Suprapubic skin (tissue), 4 donors: ENCODE data around the gene ADGRA1. TPM values are rescaled to one million over a fixed set of nuclear protein-coding genes. Genes with fewer than 3 reads are reported as not detected.

Experiments
- DNase-seq, 2 donors: peaks; one replicate each; pipeline ENCODE4 v3.0.0-alpha.2; 2019; ENCODE audit warnings: low spot score in 2 of 2
- H3K27ac ChIP-seq: fragments of 200-600 bp; sonication (generic); one replicate; pipeline ENCODE4 v1.5.1; 2019
- H3K27me3 ChIP-seq: fragments of 200-600 bp; sonication (generic); one replicate; pipeline ENCODE4 v1.5.1; 2019
- H3K36me3 ChIP-seq: fragments of 200-600 bp; sonication (generic); one replicate; pipeline ENCODE4 v1.5.1; 2019
- H3K4me1 ChIP-seq: fragments of 200-600 bp; sonication (generic); one replicate; pipeline ENCODE4 v1.5.1; 2019
- H3K4me3 ChIP-seq: fragments of 200-600 bp; sonication (generic); one replicate; pipeline ENCODE4 v1.5.1; 2019; ENCODE audit warnings: mild to moderate bottlenecking
- H3K9me3 ChIP-seq: fragments of 200-600 bp; sonication (generic); one replicate; pipeline ENCODE4 v1.5.1; 2019
- EP300 ChIP-seq: sonication (generic); formaldehyde crosslinking; IDR thresholded peaks from one replicate; pipeline ENCODE4 v1.6.1; 2017; ENCODE audit warnings: antibody characterized with exemption
- POLR2A ChIP-seq, 2 donors: fragments of 450-650 bp; IDR thresholded peaks; one replicate each; pipeline ENCODE4 v1.6.1; 2017; ENCODE audit warnings: antibody characterized with exemption in 2 of 2, mild to moderate bottlenecking in 2 of 2, moderate library complexity in 2 of 2
- POLR2AphosphoS5 ChIP-seq, 3 donors: sonication (generic); formaldehyde crosslinking; IDR thresholded peaks; one replicate each; pipeline ENCODE4 v1.6.1; 2017; ENCODE audit warnings: antibody characterized with exemption in 3 of 3
- WGBS: methylation state at CpG from one replicate; pipeline ENCODE4 v1.1.5; 2018; 5-methylcytosine and 5-hydroxymethylcytosine counted together
- total RNA-seq, 4 donors: library from RNA; depleted of rRNA; stranded (reverse); fragments of >200 nt; gene quantifications; one replicate each; pipeline ENCODE4 v1.1.0, GENCODE V29; 2016
- TF ChIP-seq, protein P1 (sequence below), 2 donors: fragments of 200-600 bp in 1 of 2; fragments of 450-650 bp in 1 of 2; sonication (generic) in 1 of 2; IDR thresholded peaks; one replicate each; pipeline ENCODE4 v1.5.1; 2016 to 2019; ENCODE audit warnings: antibody characterized with exemption in 2 of 2, mild to moderate bottlenecking in 1 of 2, moderate library complexity in 1 of 2

The ADGRA1 gene
- total RNA-seq, 4 donors from 2014 or later: not detected

DNA sequence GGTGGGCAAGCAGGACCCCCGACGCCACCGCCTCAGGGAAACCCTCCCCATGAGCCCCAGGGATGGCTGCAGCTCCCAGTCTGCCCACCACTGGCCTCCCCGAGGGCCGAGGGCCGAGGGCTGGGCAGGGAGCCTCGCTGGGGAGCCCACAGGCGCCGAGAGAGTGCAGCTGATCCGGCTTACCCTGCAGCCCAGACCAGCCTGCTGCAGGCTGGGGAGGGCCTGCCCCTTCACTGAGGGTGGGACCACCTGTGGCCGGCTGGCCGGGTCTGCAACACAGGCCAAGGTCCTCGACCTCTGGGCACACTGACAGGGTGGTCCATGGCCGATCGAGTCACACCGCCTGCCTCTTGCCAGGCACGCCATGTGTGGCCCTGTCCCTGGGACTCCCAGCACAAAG, 27.3 kb upstream of the ADGRA1 start:
- Histone ChIP-seq H3K4me3 (no peak overlapping the region), H3K27ac (no peak overlapping the region), H3K27me3 (peaks cover 18% of the 10 kb centered on the region), H3K36me3 (no peaks in the 10 kb centered on the region), H3K9me3 (no peaks in the 10 kb centered on the region), H3K4me1 (no peaks in the 10 kb centered on the region)
- TF ChIP-seq POLR2A (IDR thresholded peaks at IDR 0.05): no peak
- TF ChIP-seq EP300: no peak
- TF ChIP-seq, protein P1, sequence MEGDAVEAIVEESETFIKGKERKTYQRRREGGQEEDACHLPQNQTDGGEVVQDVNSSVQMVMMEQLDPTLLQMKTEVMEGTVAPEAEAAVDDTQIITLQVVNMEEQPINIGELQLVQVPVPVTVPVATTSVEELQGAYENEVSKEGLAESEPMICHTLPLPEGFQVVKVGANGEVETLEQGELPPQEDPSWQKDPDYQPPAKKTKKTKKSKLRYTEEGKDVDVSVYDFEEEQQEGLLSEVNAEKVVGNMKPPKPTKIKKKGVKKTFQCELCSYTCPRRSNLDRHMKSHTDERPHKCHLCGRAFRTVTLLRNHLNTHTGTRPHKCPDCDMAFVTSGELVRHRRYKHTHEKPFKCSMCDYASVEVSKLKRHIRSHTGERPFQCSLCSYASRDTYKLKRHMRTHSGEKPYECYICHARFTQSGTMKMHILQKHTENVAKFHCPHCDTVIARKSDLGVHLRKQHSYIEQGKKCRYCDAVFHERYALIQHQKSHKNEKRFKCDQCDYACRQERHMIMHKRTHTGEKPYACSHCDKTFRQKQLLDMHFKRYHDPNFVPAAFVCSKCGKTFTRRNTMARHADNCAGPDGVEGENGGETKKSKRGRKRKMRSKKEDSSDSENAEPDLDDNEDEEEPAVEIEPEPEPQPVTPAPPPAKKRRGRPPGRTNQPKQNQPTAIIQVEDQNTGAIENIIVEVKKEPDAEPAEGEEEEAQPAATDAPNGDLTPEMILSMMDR (IDR thresholded peaks at IDR 0.05): no peak
- TF ChIP-seq POLR2AphosphoS5 (IDR thresholded peaks at IDR 0.05): no peak
- no CpG with 5 or more reads among the region's 17 CpGs for WGBS
- DNase-seq: no peak

DNA sequence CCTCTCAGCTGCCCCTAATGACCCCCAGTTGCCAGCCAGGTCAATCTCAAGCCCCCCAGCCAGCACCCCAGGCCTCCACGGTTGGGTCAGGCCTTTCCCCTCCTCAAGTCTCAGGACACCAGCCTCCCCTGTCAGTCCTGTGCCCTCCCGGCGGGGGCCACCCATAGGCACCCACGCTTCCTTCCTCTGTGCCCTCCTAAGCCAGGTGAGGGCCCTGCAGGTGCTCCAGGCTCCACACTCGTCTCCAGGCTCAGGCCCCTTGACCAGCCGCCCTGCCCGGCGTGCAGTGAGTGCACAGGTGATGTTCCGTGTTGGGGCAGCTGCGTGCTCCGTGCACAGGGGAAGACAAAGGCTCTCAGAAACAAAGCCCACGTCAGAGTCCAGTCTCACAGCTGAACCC, 26.8 kb upstream of the ADGRA1 start:
- Histone ChIP-seq H3K27me3 (peaks cover 18% of the 10 kb centered on the region), H3K4me3 (no peak overlapping the region), H3K36me3 (no peaks in the 10 kb centered on the region), H3K27ac (no peak overlapping the region), H3K4me1 (no peaks in the 10 kb centered on the region), H3K9me3 (no peaks in the 10 kb centered on the region)
- no peak for DNase-seq
- WGBS: 85% methylated on average over 12 of the region's 12 CpGs
- TF ChIP-seq, protein P1 (IDR thresholded peaks at IDR 0.05): no peak

DNA sequence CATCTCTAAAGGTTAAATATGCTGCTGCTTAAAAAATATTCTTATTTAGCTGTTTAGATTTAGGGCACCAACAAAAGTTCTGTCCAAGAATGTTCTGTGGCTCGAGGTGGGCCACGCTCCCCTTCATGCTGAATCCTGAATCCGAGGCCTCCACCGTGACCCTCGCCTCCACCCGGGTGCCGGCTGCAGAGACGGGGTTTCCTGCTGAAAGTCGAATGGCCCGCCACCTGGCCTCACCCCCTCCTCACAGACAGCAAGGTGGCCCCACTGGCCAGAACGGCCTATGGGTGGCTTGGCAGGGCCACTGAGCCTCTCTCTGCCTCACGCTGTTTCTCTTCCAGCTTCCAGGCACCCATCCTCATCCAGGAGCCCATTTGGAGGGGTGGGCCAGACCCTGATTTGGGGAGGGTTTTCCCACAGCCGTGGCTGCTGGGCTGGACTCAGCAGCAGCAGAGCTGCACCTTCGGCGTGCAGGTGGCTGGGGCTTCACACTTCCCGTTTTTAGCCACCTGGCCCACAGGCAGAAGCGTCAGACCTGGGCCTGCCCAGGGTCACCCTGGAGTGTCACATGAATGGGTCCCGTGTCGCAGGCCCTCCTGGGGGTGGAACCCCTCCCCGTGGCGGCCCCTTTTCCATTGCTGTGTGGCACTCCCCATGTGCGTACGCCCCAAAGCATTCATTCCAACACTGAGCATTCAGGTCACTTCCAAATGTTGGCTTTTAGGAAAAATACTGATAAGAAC, 26.3 kb upstream of the ADGRA1 start:
- H3K36me3 ChIP-seq: no peaks in the 10 kb centered on the region
- 79% methylated on average over 15 of the region's 23 CpGs for WGBS
- TF ChIP-seq POLR2A (IDR thresholded peaks at IDR 0.05): no peak
- TF ChIP-seq, protein P1 (IDR thresholded peaks at IDR 0.05): no peak
- TF ChIP-seq POLR2AphosphoS5 (IDR thresholded peaks at IDR 0.05): no peak
- TF ChIP-seq EP300: no peak
- no peak for DNase-seq
- no peak overlapping the region for H3K27ac ChIP-seq
- H3K4me3 ChIP-seq: no peak overlapping the region
- H3K27me3 ChIP-seq: peaks cover 14% of the 10 kb centered on the region
- H3K9me3 ChIP-seq: no peaks in the 10 kb centered on the region
- H3K4me1 ChIP-seq: no peaks in the 10 kb centered on the region

DNA sequence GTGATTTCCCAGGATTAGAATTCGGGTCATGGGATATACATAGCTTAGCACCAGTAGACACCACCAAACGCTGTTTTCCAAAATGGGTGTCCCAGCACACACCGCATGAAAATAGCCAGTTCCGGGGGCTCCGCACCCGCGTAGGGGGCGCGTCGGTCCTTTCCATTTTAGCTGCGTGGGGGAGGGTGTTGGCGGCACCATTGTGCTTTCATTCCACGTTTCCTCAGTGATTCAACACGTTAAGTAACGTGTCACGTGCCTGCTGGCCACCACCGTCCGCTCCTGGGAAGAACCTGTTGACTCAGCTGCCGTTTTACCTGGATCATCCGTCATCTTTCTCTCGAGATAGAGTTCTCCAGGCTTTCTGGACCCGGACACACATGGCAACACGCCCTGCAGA, 25.6 kb upstream of the ADGRA1 start:
- Histone ChIP-seq H3K36me3 (no peaks in the 10 kb centered on the region), H3K27ac (no peak overlapping the region), H3K9me3 (no peaks in the 10 kb centered on the region), H3K27me3 (peaks cover 10% of the 10 kb centered on the region), H3K4me1 (no peaks in the 10 kb centered on the region), H3K4me3 (no peak overlapping the region)
- no peak for DNase-seq
- no peak for TF ChIP-seq EP300
- TF ChIP-seq POLR2AphosphoS5 (IDR thresholded peaks at IDR 0.05): no peak
- no peak for TF ChIP-seq POLR2A (IDR thresholded peaks at IDR 0.05)
- TF ChIP-seq, protein P1 (IDR thresholded peaks at IDR 0.05): no peak
- WGBS: 91% methylated on average over 23 of the region's 23 CpGs

DNA sequence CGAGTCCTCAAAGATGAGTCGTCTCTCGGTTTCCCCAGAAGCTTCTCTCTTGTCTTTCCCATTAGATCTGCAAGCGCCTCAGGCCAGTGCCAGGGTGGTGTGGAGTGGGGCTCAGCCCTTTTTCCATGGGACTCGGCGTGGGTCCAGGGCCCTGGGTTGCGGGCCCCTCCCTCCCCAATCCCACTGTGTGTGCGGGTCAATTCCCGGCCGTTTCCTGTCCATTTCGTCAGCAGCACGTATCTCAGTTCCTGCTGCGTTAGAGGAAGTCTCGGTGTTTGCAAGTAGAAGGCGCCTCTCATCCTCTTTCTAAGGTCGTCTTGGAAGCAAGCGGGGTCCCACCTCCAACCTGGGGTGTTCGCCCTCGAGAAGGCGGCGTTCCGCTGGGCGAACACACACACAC, 25.1 kb upstream of the ADGRA1 start:
- no peak overlapping the region for H3K27ac ChIP-seq
- no peaks in the 10 kb centered on the region for H3K9me3 ChIP-seq
- H3K36me3 ChIP-seq: no peaks in the 10 kb centered on the region
- DNase-seq: no peak
- WGBS: 55% methylated on average over 20 of the region's 23 CpGs
- TF ChIP-seq, protein P1 (IDR thresholded peaks at IDR 0.05): no peak
- no peak for TF ChIP-seq POLR2AphosphoS5 (IDR thresholded peaks at IDR 0.05)
- no peak for TF ChIP-seq EP300
- TF ChIP-seq POLR2A (IDR thresholded peaks at IDR 0.05): no peak
- no peak overlapping the region for H3K4me3 ChIP-seq
- H3K27me3 ChIP-seq: peaks cover 12% of the 10 kb centered on the region
- no peaks in the 10 kb centered on the region for H3K4me1 ChIP-seq
